CD4-positive, alpha-beta T cell treated with Interleukin-15 for 4 hours (primary cell): ENCODE measurements around the gene GAREM2.
"Not testable (repeated sequence)": the region's sequence is repeated elsewhere in the genome, so short reads cannot be mapped to it uniquely, and the experiment has no call there.

Experiments used
- DNase-seq: peaks from one replicate; pipeline ENCODE4 v3.0.0-alpha.2; 2020; ENCODE audit warnings: low spot score

Gene GAREM2

GRCh38 chr2:26172871-26173775 is at the start of gene GAREM2:
Gene GAREM2 (plus strand): TSS chr2:26173088. CDS start chr2:26173221, 133 bp downstream.
- DNase-seq = no peak

DNA sequence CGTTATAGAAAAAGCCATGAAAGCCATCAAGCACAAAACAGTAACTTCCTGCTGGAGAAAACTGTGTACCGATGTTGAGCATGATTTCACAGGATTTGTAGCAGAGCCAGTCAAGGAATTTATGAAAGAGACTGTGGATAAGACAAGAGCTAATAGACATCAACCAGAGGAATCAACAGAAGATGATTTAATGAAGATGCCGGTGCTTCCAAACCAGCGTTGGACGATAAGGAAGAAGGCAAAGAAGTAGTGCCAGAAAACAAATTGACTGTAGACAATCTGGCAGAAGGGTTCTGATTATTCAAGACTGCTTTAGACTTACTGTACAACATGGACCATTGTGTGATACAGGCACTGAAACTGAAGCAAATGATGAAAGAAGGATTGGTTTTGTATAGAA is 49.5 kb upstream of the GAREM2 start:
- DNase-seq = no peak

DNA sequence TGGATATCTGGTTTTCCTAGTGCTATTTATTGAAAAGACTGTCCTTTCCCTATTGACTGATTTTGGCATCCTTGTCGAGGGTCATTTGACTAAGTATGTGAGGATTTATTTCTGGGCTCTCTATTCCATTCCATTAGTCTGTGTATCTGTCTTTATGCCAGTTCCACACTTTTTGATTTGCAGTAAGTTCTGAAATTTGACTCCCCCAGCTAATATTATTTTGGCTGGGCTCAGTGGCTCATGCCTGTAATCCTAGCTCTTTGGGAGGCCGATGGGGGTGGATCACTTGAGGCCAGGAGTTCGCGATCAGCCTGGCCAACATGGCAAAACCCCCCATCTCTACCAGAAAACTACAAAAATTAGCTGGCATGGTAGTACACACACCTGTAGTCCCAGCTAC is 46.8 kb upstream of the GAREM2 start:
- no peak for DNase-seq

DNA sequence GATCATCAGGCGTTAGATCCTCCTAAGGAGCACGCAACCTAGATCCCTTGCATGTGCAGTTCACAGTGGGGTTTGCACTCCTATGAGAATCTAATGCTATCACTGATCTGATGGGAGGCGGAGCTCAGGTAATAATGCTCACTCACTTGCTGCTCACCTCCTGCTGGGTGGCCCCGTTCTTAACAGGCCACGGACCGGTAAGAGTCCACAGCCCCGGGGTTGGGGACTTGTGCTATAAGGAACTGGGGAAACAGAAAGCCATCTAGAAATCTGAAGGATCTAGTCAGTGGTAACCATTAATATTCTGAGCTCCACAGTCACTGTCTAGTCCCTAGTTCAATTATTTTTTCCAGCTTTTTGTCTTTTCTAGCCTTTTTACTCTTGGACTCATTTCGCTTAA is 44.7 kb upstream of the GAREM2 start:
- DNase-seq = no peak

GRCh38 chr2:26130763-26131162 is 42.1 kb upstream of the GAREM2 start:
- no peak for DNase-seq

DNA sequence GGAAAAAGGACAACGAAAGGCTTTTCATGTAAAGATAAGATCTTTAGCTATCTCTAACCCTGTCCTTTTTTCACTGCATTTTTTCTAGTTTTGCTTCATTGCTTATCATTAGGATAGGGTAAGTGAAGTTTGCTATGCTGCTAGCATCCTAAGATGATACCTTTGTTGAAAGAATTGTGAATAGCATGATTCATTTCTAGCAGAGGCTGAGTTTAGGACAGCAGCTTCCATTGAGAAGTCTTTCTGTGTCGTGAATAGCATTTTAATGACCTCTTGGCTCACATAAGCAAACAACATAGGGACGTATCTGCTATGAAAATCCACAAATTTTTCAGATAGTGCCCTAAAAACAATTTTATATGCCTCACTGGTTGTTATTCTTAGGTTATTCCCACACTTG is 36.4 kb upstream of the GAREM2 start:
- DNase-seq = no peak

GRCh38 chr2:26139269-26140183 is 33.4 kb upstream of the GAREM2 start:
- DNase-seq = no peak

- DNase-seq = no peak
Measured at GRCh38 chr2:26141145-26141769, 31.6 kb upstream of the GAREM2 start.

GRCh38 chr2:26144031-26144430 is 28.9 kb upstream of the GAREM2 start:
- no peak for DNase-seq

- DNase-seq = peak; percentile 66
Measured at GRCh38 chr2:26144953-26145680, 27.8 kb upstream of the GAREM2 start.

DNA sequence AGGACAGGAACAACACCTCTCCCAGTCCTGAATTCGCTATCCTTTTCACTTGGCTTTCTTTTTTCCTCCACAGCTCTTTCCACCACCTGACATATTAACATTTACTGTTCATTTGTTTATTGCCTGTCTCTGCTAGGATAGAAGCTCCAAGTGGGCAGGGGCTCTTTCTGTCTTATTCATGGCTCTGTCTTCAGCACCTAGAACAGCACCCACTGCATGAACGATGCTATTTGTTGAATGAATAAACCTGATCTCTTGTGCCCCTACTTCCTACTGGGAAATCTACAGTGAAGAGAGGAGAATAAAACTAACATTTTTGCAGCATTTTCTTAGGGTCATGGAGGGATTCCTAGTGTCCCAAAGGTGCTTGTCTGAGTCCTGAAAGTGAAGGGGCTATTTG is 24.4 kb upstream of the GAREM2 start:
- no peak for DNase-seq

DNA sequence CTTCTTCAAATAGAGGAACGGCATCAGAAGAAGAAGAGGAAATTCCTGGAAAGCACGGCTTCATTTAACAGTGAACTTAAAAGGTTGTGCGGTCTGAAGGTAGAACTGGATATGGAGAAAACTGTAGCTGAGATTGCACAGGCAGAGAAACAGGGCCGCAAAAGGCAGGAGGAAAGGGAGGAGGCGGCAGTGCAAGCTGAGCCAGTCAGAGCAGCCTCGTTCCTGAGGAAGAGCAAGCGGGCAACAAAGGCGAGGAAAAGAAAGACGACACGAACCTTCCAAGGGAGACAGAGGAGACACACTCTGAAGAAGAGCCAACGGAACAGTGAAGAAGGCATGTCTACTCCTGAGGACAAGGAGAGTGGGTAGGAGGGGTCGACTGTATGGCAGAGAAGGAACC is 22.6 kb upstream of the GAREM2 start:
- DNase-seq = no peak

GRCh38 chr2:26157580-26157979 is 15.3 kb upstream of the GAREM2 start:
- DNase-seq = no peak

GRCh38 chr2:26161926-26162325 is 11.0 kb upstream of the GAREM2 start:
- no peak for DNase-seq

- no peak for DNase-seq
Measured at GRCh38 chr2:26162963-26163362, 9.9 kb upstream of the GAREM2 start.

DNA sequence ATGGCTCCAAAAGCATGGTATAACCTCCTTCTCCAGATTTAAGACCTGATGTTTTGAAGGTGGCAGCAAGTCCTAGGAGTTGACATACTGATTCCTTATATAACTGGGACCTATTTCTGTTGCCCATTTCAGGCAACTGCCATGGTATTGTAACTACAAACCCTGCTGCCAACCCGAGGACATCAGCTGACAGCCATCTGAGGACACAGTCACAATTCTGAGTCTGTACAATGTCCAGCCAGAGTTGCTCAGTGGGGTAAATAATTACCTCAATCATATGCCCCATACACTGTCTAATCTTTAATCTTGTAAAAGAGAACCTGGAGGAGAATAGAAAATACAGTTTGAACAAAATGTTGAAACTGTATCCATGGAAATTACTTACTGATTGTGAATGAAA is 8.7 kb upstream of the GAREM2 start:
- DNase-seq = no peak

GRCh38 chr2:26164641-26165211 is 8.2 kb upstream of the GAREM2 start:
- no peak for DNase-seq

DNA sequence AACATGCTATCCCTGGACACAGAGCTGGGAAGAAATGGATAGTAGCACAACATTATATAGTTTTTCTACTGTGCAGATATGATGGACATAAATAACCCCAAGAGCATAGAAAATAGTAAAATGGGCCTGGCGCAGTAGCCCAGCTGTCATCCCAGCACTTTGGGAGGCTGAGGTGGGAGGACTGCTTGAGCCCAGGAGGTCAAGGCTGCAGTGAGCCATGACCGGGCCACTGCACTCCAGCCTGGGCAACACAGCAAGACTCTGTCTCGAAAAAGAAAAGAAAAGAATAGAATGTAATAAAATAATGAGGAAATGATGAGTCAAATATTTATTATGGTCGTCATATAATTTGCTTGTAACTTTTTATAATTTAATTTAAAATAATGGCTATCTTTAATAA is 7.5 kb upstream of the GAREM2 start:
- no peak for DNase-seq

DNA sequence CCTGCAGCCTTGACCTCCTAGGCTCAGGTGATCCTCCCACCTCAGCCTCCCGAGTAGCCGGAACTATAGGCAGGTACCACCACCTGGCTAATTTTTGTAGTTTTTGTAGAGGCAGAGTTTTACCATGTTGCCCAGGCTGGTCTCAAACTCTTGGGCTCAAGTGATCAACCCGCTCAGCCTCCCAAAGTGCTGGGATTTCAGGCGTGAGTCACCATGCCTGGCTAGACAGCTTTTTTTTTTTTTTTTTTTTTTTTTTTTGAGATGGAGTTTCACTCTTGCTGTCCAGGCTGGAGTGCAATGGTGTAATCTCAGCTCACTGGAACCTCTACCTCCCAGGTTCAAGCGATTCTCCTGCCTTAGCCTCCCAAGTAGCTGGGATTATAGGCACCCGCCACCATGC is 6.3 kb upstream of the GAREM2 start:
- not testable (repeated sequence) for DNase-seq

GRCh38 chr2:26168785-26169184 is 4.1 kb upstream of the GAREM2 start:
- DNase-seq = no peak

DNA sequence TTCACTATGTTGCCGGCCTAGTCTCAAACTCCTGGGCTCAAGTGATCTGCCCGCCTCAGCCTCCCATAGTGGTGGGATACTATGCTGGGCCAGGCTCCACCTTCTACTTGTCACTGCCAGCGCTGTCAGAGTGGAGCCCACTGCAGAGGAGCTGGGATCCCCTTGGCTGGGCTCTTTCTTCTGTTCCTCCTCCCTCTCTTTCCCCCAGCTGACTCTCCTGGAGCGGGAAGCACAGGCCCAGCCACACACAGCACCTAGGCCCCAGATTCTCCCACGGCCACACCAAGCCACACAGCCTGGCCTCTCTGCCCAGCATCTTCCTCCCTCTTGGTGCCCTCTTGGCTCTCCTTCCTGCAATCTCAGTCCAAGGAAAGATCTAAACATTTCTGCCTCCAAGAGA is 3.7 kb upstream of the GAREM2 start:
- no peak for DNase-seq
